Transverse colon (tissue), 4 donors: ENCODE data around the gene SERINC3. TPM values are rescaled to one million over a fixed set of nuclear protein-coding genes. Genes with fewer than 3 reads are reported as not detected.

Experiments used
- DNase-seq: peaks from one replicate; pipeline ENCODE4 v3.0.0-alpha.2; 2019
- H3K27ac ChIP-seq, 4 donors: fragments of 200-600 bp; sonication (generic); 2 replicates each; pipeline ENCODE4 v1.5.1; 2016 to 2018; ENCODE audit warnings: inconsistent platforms in 4 of 4
- H3K27me3 ChIP-seq: fragments of 200-600 bp; sonication (generic); 2 replicates; pipeline ENCODE4 v1.5.1; 2017; ENCODE audit warnings: inconsistent platforms
- H3K36me3 ChIP-seq, 4 donors: fragments of 200-600 bp; sonication (generic); 2 replicates each; pipeline ENCODE4 v1.5.1; 2017 to 2019; ENCODE audit warnings: inconsistent platforms in 4 of 4
- H3K4me1 ChIP-seq, 4 donors: fragments of 200-600 bp; sonication (generic); 2 replicates each; pipeline ENCODE4 v1.5.1; 2017 to 2020; ENCODE audit warnings: inconsistent platforms in 4 of 4
- H3K4me3 ChIP-seq, 4 donors: fragments of 200-600 bp; sonication (generic); 1 replicate in 1 of 4; 2 replicates in 3 of 4; pipeline versions ENCODE4 v1.5.1 to v1.6.1; 2017 to 2019; ENCODE audit warnings: inconsistent platforms in 4 of 4
- H3K9me3 ChIP-seq, 2 donors: fragments of 200-600 bp; sonication (generic); 2 replicates each; pipeline ENCODE4 v1.5.1; 2017 to 2019; ENCODE audit warnings: inconsistent platforms in 2 of 2
- EP300 ChIP-seq: sonication (generic); formaldehyde crosslinking; IDR thresholded peaks from one replicate; pipeline ENCODE4 v1.6.1; 2017; ENCODE audit warnings: antibody characterized with exemption, low read depth
- POLR2A ChIP-seq: fragments of 450-650 bp; IDR thresholded peaks from one replicate; pipeline ENCODE4 v1.6.1; 2016; ENCODE audit warnings: antibody characterized with exemption, mild to moderate bottlenecking, moderate library complexity
- POLR2AphosphoS5 ChIP-seq, 3 donors: sonication (generic); formaldehyde crosslinking; IDR thresholded peaks; one replicate each; pipeline ENCODE4 v1.6.1; 2016; ENCODE audit warnings: antibody characterized with exemption in 3 of 3
- WGBS, 2 donors: methylation state at CpG; one replicate each; pipeline ENCODE4 v1.1.5; 2018; ENCODE audit warnings: low coverage in 1 of 2; 5-methylcytosine and 5-hydroxymethylcytosine counted together
- in situ Hi-C, 4 donors: fragments of 200-750 bp; cut with MboI; loops; one replicate each; pipeline versions ENCODE4 v1.15.0 to v1.15.1; 2017; ENCODE audit warnings: low sequenced_read_pairs in 3 of 4, low pct_ligation_motif_present in 1 of 4, low pct_unique_long_range_greater_than_20kb in 1 of 4
- intact Hi-C: fragments of 100-400 bp; cut with DNase I; formaldehyde crosslinking; loops from one replicate; pipeline ENCODE4 v1.15.1; 2023; ENCODE audit warnings: low total_unique reads
- small RNA-seq, 4 donors: library from RNA; depleted of rRNA; stranded (forward); fragments of <200 nt; gene quantifications; one replicate each; pipeline ENCODE3, GENCODE V24; 2016
- total RNA-seq, 4 donors: library from RNA; depleted of rRNA; stranded (reverse); fragments of >200 nt; gene quantifications; one replicate each; pipeline ENCODE4 v1.1.0, GENCODE V29; 2016
- TF ChIP-seq, protein P1 (sequence below), 5 experiments: fragments of 200-600 bp in 3 of 5; fragments of 450-650 bp in 2 of 5; sonication (generic) in 3 of 5; IDR thresholded peaks; 1 replicate in 2 of 5; 2 replicates in 3 of 5; pipeline ENCODE4 v1.5.1; 2016 to 2017; ENCODE audit warnings: antibody characterized with exemption in 5 of 5, inconsistent platforms in 3 of 5, mild to moderate bottlenecking in 2 of 5, moderate library complexity in 1 of 5

Gene SERINC3
- total RNA-seq, 4 donors from 2014 or later: 19.3 to 85.7 (median 53.1) TPM

DNA sequence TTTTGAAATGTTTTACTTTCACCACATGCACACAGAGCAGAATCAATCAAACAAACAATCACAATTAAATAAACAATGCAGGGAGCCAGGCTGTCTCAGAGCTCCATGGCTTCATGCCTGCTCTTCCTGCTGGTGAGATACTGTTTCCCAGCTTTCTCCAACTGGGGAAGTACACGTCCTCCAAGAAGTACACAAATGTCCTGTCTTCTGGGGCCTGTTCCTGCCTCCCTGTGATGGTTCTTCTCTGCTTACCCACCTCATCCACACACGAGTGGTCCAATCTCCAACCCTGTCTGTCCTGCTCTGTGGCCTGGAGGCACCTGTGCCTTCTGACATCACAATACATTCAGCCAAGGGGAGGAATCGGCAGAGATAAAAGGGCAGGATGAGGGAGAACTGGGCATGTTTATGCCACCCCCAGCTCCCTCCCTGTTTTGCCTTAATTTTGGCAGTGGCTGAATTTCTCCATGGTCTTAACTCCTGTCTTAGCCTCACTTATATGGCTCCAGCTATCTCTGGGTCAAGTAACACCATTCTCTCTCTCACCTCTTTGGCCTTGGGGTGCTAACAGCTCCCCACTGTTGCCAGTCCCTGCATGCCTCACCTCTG, 71.5 kb downstream of the SERINC3 start:
- no peak for DNase-seq
- Histone ChIP-seq H3K36me3 (no peaks in the 10 kb centered on the region), H3K9me3 (no peaks in the 10 kb centered on the region), H3K4me1 (peaks cover 0 to 23% (median 10%) of the 10 kb centered on the region in 4 donors), H3K27ac (no peak overlapping the region), H3K4me3 (no peak overlapping the region), H3K27me3 (no peaks in the 10 kb centered on the region)
- TF ChIP-seq POLR2A (no peak), EP300 (no peak), POLR2AphosphoS5 (IDR thresholded peaks at IDR 0.05) (no peak)
- TF ChIP-seq, protein P1, sequence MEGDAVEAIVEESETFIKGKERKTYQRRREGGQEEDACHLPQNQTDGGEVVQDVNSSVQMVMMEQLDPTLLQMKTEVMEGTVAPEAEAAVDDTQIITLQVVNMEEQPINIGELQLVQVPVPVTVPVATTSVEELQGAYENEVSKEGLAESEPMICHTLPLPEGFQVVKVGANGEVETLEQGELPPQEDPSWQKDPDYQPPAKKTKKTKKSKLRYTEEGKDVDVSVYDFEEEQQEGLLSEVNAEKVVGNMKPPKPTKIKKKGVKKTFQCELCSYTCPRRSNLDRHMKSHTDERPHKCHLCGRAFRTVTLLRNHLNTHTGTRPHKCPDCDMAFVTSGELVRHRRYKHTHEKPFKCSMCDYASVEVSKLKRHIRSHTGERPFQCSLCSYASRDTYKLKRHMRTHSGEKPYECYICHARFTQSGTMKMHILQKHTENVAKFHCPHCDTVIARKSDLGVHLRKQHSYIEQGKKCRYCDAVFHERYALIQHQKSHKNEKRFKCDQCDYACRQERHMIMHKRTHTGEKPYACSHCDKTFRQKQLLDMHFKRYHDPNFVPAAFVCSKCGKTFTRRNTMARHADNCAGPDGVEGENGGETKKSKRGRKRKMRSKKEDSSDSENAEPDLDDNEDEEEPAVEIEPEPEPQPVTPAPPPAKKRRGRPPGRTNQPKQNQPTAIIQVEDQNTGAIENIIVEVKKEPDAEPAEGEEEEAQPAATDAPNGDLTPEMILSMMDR (IDR thresholded peaks at IDR 0.05): no peak
- WGBS, 2 donors: 34 to 80% methylated on average over 1 to 3 of the region's 3 CpGs
- intact Hi-C loops: no loop called here
- in situ Hi-C loops: loop anchor here in 3 of 4 donors (25.0 kb wide), 1 partner anchor 238 kb away; the partner anchor contains the start of gene OSER1 (in 3 of the 3)

DNA sequence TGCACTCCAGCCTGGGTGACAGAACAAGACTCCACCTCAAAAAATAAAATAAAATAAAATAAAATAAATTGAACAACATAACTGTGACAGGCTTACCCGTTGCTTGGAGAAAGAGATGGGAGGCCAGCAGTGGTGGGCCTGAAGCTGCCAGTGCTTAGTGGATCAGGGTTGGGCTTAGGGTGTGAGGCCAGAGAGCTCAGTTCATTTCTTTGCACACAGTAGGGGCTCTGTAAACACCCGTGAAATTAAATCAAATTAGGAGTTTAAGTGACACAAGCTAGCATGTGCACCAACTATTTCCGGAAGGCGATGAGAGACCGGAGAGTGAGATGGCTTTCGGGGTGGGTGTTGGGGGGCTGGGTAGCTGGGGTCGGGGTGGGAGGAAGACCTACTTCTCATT, 72.0 kb downstream of the SERINC3 start:
- in situ Hi-C loops: loop anchor here in 3 of 4 donors (25.0 kb wide), 1 partner anchor 238 kb away; the partner anchor contains the start of gene OSER1 (in 3 of the 3)
- Histone ChIP-seq H3K4me3 (no peak overlapping the region), H3K27me3 (no peaks in the 10 kb centered on the region), H3K4me1 (peaks cover 0 to 26% (median 11%) of the 10 kb centered on the region in 4 donors), H3K27ac (no peak overlapping the region), H3K36me3 (no peaks in the 10 kb centered on the region), H3K9me3 (no peaks in the 10 kb centered on the region)
- 76 to 80% methylated on average over 2 to 7 of the region's 7 CpGs for WGBS, 2 donors
- DNase-seq: no peak
- TF ChIP-seq POLR2AphosphoS5 (IDR thresholded peaks at IDR 0.05) (no peak), POLR2A (no peak), EP300 (no peak)
- TF ChIP-seq, protein P1 (IDR thresholded peaks at IDR 0.05): no peak
- intact Hi-C loops: no loop called here

GRCh38 chr20:44448753-44449546, 72.9 kb downstream of the SERINC3 start:
- DNase-seq: peak; percentile 52
- WGBS, 2 donors: 58 to 75% methylated on average over 2 to 9 of the region's 9 CpGs
- H3K36me3 ChIP-seq: no peaks in the 10 kb centered on the region
- no peaks in the 10 kb centered on the region for H3K9me3 ChIP-seq
- no peak overlapping the region for H3K4me3 ChIP-seq
- H3K27me3 ChIP-seq: no peaks in the 10 kb centered on the region
- intact Hi-C loops (no loop called here), in situ Hi-C loops (no loop called here)
- peaks cover 0 to 26% (median 11%) of the 10 kb centered on the region in 4 donors for H3K4me1 ChIP-seq
- TF ChIP-seq, protein P1 (IDR thresholded peaks at IDR 0.05): peak in 4 of 5 experiments; percentile 24 to 43 (median 26)
- no peak for TF ChIP-seq POLR2A
- H3K27ac ChIP-seq: peak overlapping the region in 2 of 4 donors; percentile 12 to 84

DNA sequence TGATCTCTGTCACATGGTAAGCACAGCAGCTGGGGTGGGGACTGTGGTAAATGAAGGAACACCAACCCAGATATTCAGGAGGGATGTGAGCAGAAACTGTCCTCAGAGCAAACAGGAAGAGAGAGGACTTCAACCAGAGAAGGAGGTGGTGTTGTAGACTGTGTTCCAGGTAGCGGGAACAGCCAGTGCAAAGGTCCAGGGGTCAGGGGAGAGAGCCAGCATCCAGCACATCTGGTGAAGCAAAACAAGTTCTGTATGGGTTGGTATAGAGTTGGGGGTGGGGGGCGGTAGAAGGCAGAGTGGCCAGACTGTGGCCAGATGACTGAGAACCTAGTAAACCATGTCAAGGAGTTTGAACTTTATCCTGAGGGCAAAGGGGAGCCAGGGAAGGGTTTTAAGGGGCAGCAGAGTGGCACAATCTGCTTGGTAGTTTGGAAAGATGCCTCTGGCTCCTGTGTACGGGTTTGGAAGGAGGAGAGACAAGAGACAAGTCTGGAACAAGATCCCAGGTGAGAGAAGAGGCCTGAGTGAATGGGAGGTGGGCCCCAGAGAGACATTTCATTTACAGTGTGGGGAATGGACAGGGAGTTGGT, 73.9 kb downstream of the SERINC3 start:
- intact Hi-C loops (no loop called here), in situ Hi-C loops (no loop called here)
- WGBS, 2 donors: 75 to 88% methylated on average over 3 of the region's 3 CpGs
- H3K36me3 ChIP-seq: no peaks in the 10 kb centered on the region
- H3K27me3 ChIP-seq: no peaks in the 10 kb centered on the region
- H3K27ac ChIP-seq: peak overlapping the region in 3 of 4 donors; percentile 9 to 86 (median 84)
- TF ChIP-seq EP300 (no peak), POLR2AphosphoS5 (IDR thresholded peaks at IDR 0.05) (peak in 1 of 3 donors; percentile 25)
- peak; percentile 43 for DNase-seq
- H3K9me3 ChIP-seq: no peaks in the 10 kb centered on the region
- no peak overlapping the region for H3K4me3 ChIP-seq
- H3K4me1 ChIP-seq: peaks cover 0 to 33% (median 17%) of the 10 kb centered on the region in 4 donors

Small RNAs within 50 kb of the gene (small RNA-seq; reads per million reads assigned to genes)
- gene RPL37AP1: 0 to 1.1 (median 0.19) reads per million in 4 donors

Other genes with a start within 250 kb of the SERINC3 start
- gene FITM2, start 210.9 kb downstream of the SERINC3 start, total RNA-seq: 10 to 100 TPM in 2 of 4 donors, 1 to 10 TPM in 2; 4.1 to 12.4 (median 9.7) TPM
- not detected for gene R3HDML, start 185.0 kb downstream of the SERINC3 start, total RNA-seq
- 100 to 1,000 TPM; 173 to 471 (median 252) TPM for gene HNF4A, start 166.4 kb downstream of the SERINC3 start, total RNA-seq
- 10 to 100 TPM in 2 of 4 donors, 1 to 10 TPM in 2; 6.8 to 20.9 (median 9.2) TPM for gene TTPAL, start 46.2 kb downstream of the SERINC3 start, total RNA-seq
- gene PKIG, start 60.5 kb upstream of the SERINC3 start, total RNA-seq: 100 to 1,000 TPM in 1 of 4 donors, 10 to 100 TPM in 3; 40.8 to 106 (median 80.4) TPM
- 1 to 10 TPM; 2.6 to 5.4 (median 2.9) TPM for gene ADA, start 129.6 kb upstream of the SERINC3 start, total RNA-seq
- gene CCN5, start 193.3 kb upstream of the SERINC3 start, total RNA-seq: 10 to 100 TPM in 3 of 4 donors, 1 to 10 TPM in 1; 9.5 to 20.6 (median 15.9) TPM
- gene KCNK15, start 223.8 kb upstream of the SERINC3 start, total RNA-seq: 1 to 10 TPM in 1 of 4 donors, under 1 TPM in 1, not detected in 2; 0.27 to 1.3 TPM